GM12878 (cell line): Measurements from ENCODE around the gene CDHR5. TPM values are rescaled to one million over a fixed set of nuclear protein-coding genes. Genes with fewer than 3 reads are reported as not detected.

Experiments used
- ATAC-seq: fragments of 200-7000 bp; cut with Tn5 transposase; 3 replicates; pipeline ENCODE4 v1.9.1; 2020; ENCODE audit warnings: mild to moderate bottlenecking, moderate library complexity
- BruUV-seq: library from RNA; stranded (reverse); fragments of 400-500 nt; replicated peaks from 2 replicates; lab custom pipeline; 2021; lab: Mats Ljungman, UMichigan
- CTCF ChIA-PET: fragments of 300-600 bp; sonication (Branson Sonifier 250); formaldehyde crosslinking; extraction: SDS; loops from one replicate; lab custom pipeline; 2021; ENCODE audit warnings: inconsistent platforms; lab: Yijun Ruan, JAX
- POLR2A ChIA-PET: fragments of 350-600 bp; formaldehyde crosslinking; extraction: SDS; loops from one replicate; lab custom pipeline; 2021; ENCODE audit warnings: inconsistent platforms; lab: Charles Lee
- RAD21 ChIA-PET: fragments of 300-600 bp; sonication (Branson Sonifier 250); formaldehyde crosslinking; loops from one replicate; lab custom pipeline; 2023; ENCODE audit warnings: antibody characterized with exemption; ENCODE audit not compliant: unreplicated experiment; lab: Charles Lee
- SMC1A ChIA-PET: fragments of 300-600 bp; sonication (Branson Sonifier 250); formaldehyde crosslinking; loops from one replicate; lab custom pipeline; 2023; ENCODE audit not compliant: unreplicated experiment, uncharacterized antibody; lab: Charles Lee
- DNase-seq: peaks from one replicate; pipeline ENCODE4 v3.0.0-alpha.2; 2011; ENCODE audit warnings: low read depth, low spot score
- FAIRE-seq: peaks from 3 replicates; lab custom pipeline; 2011; peaks lifted over from hg19 to GRCh38; lab: Jason Lieb, UNC
- H2AFZ ChIP-seq: 2 replicates; pipeline ENCODE4 v1.6.0; 2011; ENCODE audit warnings: low read depth, low read length, control low read depth; ENCODE audit not compliant: control insufficient read depth
- H3K27ac ChIP-seq: 2 replicates; pipeline ENCODE4 v1.5.1; 2011; ENCODE audit warnings: control low read depth; ENCODE audit not compliant: control insufficient read depth, insufficient read depth
- H3K27me3 ChIP-seq, 2 experiments: replicated peaks in 1 of 2; 2 replicates each; pipeline versions ENCODE4 v1.6.0 to v1.6.1; 2011; ENCODE audit warnings: low read length in 1 of 2; ENCODE audit not compliant: control insufficient read depth in 2 of 2, insufficient read depth in 2 of 2
- H3K36me3 ChIP-seq, 2 experiments: 2 replicates each; pipeline ENCODE4 v1.5.1; 2011; ENCODE audit warnings: low read length in 1 of 2; ENCODE audit not compliant: control insufficient read depth in 2 of 2, insufficient read depth in 2 of 2
- H3K4me1 ChIP-seq: 2 replicates; pipeline ENCODE4 v1.6.1; 2011; ENCODE audit warnings: mild to moderate bottlenecking, low read length, moderate library complexity, mixed read lengths; ENCODE audit not compliant: control insufficient read depth, insufficient read depth
- H3K4me2 ChIP-seq: 2 replicates; pipeline ENCODE4 v1.6.0; 2011; ENCODE audit warnings: control low read depth; ENCODE audit not compliant: control insufficient read depth, insufficient read depth
- H3K4me3 ChIP-seq: fragments of 200-600 bp; sonication (generic); 2 replicates; pipeline ENCODE4 v1.5.1; 2016
- H3K79me2 ChIP-seq: 2 replicates; pipeline ENCODE4 v1.6.0; 2011; ENCODE audit warnings: low read length; ENCODE audit not compliant: control insufficient read depth, insufficient read depth
- H3K9ac ChIP-seq: 2 replicates; pipeline ENCODE4 v1.8.0; 2011; ENCODE audit warnings: low read length, control low read depth, mixed read lengths; ENCODE audit not compliant: control insufficient read depth, insufficient read depth
- H3K9me3 ChIP-seq: replicated peaks from 3 replicates; pipeline ENCODE4 v1.5.1; 2011; ENCODE audit warnings: mild to moderate bottlenecking, low read length; ENCODE audit not compliant: control insufficient read depth, insufficient read depth
- H4K20me1 ChIP-seq: 2 replicates; pipeline ENCODE4 v1.6.0; 2011; ENCODE audit not compliant: control insufficient read depth, insufficient read depth
- BACH1 ChIP-seq: fragments of 450-650 bp; IDR thresholded peaks from 2 replicates; pipeline ENCODE4 v1.6.1; 2017; ENCODE audit warnings: mild to moderate bottlenecking, borderline replicate concordance
- EP300 ChIP-seq, 2 experiments: fragments of 150-350 bp in 1 of 2; IDR thresholded peaks; 2 replicates each; pipeline ENCODE4 v1.6.1; 2011 to 2012; ENCODE audit warnings: low read depth in 2 of 2, low read length in 2 of 2, borderline replicate concordance in 1 of 2, improper control_type of control experiment in 1 of 2, inconsistent platforms in 1 of 2; ENCODE audit not compliant: control insufficient read depth in 1 of 2
- HDAC6 ChIP-seq: fragments of 200-600 bp; sonication (generic); IDR thresholded peaks from one replicate; pipeline ENCODE4 v1.8.0; 2017; ENCODE audit warnings: antibody characterized with exemption; ENCODE audit not compliant: unreplicated experiment
- LARP7 ChIP-seq: fragments of 450-650 bp; IDR thresholded peaks from 2 replicates; pipeline ENCODE4 v1.6.1; 2017; ENCODE audit warnings: mild to moderate bottlenecking
- MTA2 ChIP-seq: fragments of 450-650 bp; IDR thresholded peaks from 2 replicates; pipeline ENCODE4 v1.6.1; 2016; ENCODE audit warnings: low read depth, mild to moderate bottlenecking, moderate library complexity
- NFYA ChIP-seq: IDR thresholded peaks from 2 replicates; pipeline ENCODE4 v1.6.1; 2011; ENCODE audit warnings: low read depth, mild to moderate bottlenecking, low read length, improper control_type of control experiment, borderline replicate concordance
- RUNX3 ChIP-seq: IDR thresholded peaks from 2 replicates; pipeline ENCODE4 v1.6.1; 2012; ENCODE audit warnings: low read length, inconsistent platforms
- SMARCA5 ChIP-seq: fragments of 450-650 bp; IDR thresholded peaks from 2 replicates; pipeline ENCODE4 v1.6.1; 2017; ENCODE audit warnings: mild to moderate bottlenecking
- SUPT20H ChIP-seq: IDR thresholded peaks from 2 replicates; pipeline ENCODE4 v1.6.1; 2011; ENCODE audit warnings: low read depth, mild to moderate bottlenecking, low read length, moderate library complexity, borderline replicate concordance; ENCODE audit not compliant: control insufficient read depth
- TAF1 ChIP-seq: IDR thresholded peaks from 2 replicates; pipeline ENCODE4 v1.6.1; 2011; ENCODE audit warnings: mild to moderate bottlenecking, low read depth, low read length, borderline replicate concordance
- WGBS: methylation state at CpG from one replicate; pipeline ENCODE4 v1.1.6; 2016; ENCODE audit warnings: low lambda C conversion rate; ENCODE audit not compliant: insufficient replicate concordance, insufficient coverage; ENCODE audit errors: missing lambda C conversion rate; 5-methylcytosine and 5-hydroxymethylcytosine counted together
- in situ Hi-C: fragments of 300-500 bp; cut with MboI; formaldehyde crosslinking; loops from 9 replicates; pipeline ENCODE4 v1.14.3; 2018; ENCODE audit warnings: mixed read lengths
- intact Hi-C: fragments of 100-400 bp; cut with micrococcal nuclease; formaldehyde crosslinking; loops from one replicate; pipeline ENCODE4 v1.14.2; 2022; ENCODE audit not compliant: unreplicated experiment
- polyA plus RNA-seq, 11 experiments: library from polyadenylated mRNA; depleted of rRNA in 4 of 11; unstranded in 6 of 11; stranded (reverse) in 5 of 11; fragments of >200 nt; fragmentation: Nextera tagmentation in 4 of 11; fragmentation: Illumina TruSeq in 1 of 11; extraction: Ambion mirVana in 4 of 11; extraction: Trizol in 1 of 11; gene quantifications; 1 replicate in 1 of 11; 2 replicates in 10 of 11; pipeline versions ENCODE4 v1.2.1 to v1.2.3, GENCODE V29; 2011 to 2016; ENCODE audit warnings: inconsistent platforms in 2 of 11, missing spikeins in 2 of 11, low read depth in 1 of 11
- total RNA-seq, 4 experiments: library from RNA; depleted of rRNA in 3 of 4; stranded (reverse); fragments of >200 nt in 3 of 4; fragmentation: Illumina TruSeq in 1 of 4; extraction: Trizol in 1 of 4; gene quantifications; 2 replicates each; pipeline versions ENCODE4 v1.2.1 to v1.2.3, GENCODE V29; 2013 to 2021
- TF ChIP-seq, protein P1 (sequence below): IDR thresholded peaks from 2 replicates; pipeline ENCODE4 v1.6.1; 2012; ENCODE audit warnings: improper control_type of control experiment, low read depth, low read length; ENCODE audit not compliant: insufficient replicate concordance
- TF ChIP-seq, protein P2 (sequence below): fragments of 450-650 bp; IDR thresholded peaks from 2 replicates; pipeline ENCODE4 v1.6.1; 2016; ENCODE audit warnings: mild to moderate bottlenecking
- TF ChIP-seq, protein P3 (sequence below): IDR thresholded peaks from 2 replicates; pipeline ENCODE4 v1.6.1; 2012; ENCODE audit warnings: low read depth, low read length, improper control_type of control experiment
- TF ChIP-seq, protein P4 (sequence below): IDR thresholded peaks from 2 replicates; pipeline ENCODE4 v1.6.1; 2012; ENCODE audit warnings: low read length, inconsistent platforms

CDHR5 gene
- total and polyA plus RNA-seq, 10 of the 15 experiments (the other 5 are each of a cell fraction or from before 2014, with no cell fraction given), result 0.06 TPM; not detected in 9

DNA sequence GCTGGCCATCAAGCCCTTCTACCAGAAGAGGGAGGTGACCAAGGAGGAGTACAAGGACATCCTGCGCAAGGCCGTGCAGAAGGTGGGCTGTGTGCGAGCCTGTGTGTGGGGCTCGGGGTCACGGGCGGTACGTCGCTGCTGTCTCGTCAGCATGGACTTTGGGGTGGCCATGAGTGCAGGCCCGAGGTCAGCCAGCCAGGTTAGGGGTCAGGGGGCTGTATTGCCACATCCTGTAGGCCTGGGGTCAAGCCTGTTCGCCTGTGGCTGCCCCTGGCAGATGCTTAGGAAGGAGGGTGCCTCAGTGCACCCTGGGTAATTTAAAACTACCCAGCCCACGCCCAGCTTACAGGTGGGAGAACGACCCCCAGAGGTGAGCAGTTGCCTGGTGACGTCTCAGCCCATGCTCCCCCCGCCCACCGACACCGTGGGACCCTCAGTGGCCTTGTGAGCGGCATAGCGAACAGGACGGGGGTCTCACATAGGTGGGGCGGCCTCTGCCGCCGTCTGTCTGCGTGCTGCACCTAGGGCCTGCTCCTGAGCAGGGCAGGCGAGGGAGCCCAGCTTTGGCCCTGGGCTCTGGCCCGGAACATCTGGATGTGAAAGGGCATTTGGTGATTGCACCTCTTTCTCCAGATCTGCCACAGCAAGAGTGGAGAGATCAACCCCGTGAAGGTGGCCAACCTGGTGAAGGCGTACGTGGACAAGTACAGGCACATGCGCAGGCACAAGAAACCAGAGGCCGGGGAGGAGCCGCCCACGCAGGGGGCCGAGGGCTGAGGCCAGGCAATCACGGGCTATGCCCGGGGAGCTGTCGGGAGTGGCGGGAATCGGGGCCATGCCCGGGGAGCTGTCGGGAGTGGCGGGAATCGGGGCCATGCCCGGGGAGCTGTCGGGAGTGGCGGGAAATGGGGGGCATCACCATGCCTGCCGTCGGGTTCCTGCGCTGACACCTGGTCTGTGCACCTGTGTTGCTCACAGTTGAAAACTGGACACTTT is 13.5 kb downstream of the CDHR5 start:
- FAIRE-seq (no peak), DNase-seq (no peak), ATAC-seq (no peak)
- BruUV-seq, result no TSS peak
- Histone ChIP-seq H3K27ac (no peak overlapping the region), H3K9me3 (no peaks in the 10 kb centered on the region), H3K4me1 (peaks cover 10% of the 10 kb centered on the region), H2AFZ (no peak overlapping the region), H3K79me2 (peaks cover 26% of the 10 kb centered on the region), H3K27me3 (no peaks in the 10 kb centered on the region), H3K4me3 (no peak overlapping the region), H3K4me2 (no peak overlapping the region), H4K20me1 (peaks cover 11% of the 10 kb centered on the region), H3K36me3 (peaks cover 16 to 59% of the 10 kb centered on the region in 2 experiments; a peak in 3 of 4 replicates), H3K9ac (no peak overlapping the region)
- RAD21 ChIA-PET, result no interaction called here
- in situ Hi-C loops (no loop called here), intact Hi-C loops (no loop called here)
- POLR2A ChIA-PET, result interaction anchor here (0.5 kb wide), 1 partner anchor 107 kb away, joined by 4 read pairs; no protein-coding TSS in a partner anchor
- CTCF ChIA-PET, result interaction anchor here (1.1 kb wide), 1 partner anchor 57 kb away, joined by 3 read pairs; no protein-coding TSS in a partner anchor
- SMC1A ChIA-PET, result no interaction called here
- 96% methylated on average over 46 of the region's 49 CpGs for WGBS
- TF ChIP-seq NFYA (no peak), BACH1 (no peak), TAF1 (no peak), MTA2 (no peak), EP300 (IDR thresholded peaks at IDR 0.05; ENCODE audit: borderline replicate concordance in 1 of 2, control insufficient read depth in 1 of 2, low read depth in 2 of 2, low read length in 2 of 2) (no peak), LARP7 (no peak), RUNX3 (no peak), SMARCA5 (no peak), HDAC6 (no peak), SUPT20H (no peak)
- TF ChIP-seq, protein P1, sequence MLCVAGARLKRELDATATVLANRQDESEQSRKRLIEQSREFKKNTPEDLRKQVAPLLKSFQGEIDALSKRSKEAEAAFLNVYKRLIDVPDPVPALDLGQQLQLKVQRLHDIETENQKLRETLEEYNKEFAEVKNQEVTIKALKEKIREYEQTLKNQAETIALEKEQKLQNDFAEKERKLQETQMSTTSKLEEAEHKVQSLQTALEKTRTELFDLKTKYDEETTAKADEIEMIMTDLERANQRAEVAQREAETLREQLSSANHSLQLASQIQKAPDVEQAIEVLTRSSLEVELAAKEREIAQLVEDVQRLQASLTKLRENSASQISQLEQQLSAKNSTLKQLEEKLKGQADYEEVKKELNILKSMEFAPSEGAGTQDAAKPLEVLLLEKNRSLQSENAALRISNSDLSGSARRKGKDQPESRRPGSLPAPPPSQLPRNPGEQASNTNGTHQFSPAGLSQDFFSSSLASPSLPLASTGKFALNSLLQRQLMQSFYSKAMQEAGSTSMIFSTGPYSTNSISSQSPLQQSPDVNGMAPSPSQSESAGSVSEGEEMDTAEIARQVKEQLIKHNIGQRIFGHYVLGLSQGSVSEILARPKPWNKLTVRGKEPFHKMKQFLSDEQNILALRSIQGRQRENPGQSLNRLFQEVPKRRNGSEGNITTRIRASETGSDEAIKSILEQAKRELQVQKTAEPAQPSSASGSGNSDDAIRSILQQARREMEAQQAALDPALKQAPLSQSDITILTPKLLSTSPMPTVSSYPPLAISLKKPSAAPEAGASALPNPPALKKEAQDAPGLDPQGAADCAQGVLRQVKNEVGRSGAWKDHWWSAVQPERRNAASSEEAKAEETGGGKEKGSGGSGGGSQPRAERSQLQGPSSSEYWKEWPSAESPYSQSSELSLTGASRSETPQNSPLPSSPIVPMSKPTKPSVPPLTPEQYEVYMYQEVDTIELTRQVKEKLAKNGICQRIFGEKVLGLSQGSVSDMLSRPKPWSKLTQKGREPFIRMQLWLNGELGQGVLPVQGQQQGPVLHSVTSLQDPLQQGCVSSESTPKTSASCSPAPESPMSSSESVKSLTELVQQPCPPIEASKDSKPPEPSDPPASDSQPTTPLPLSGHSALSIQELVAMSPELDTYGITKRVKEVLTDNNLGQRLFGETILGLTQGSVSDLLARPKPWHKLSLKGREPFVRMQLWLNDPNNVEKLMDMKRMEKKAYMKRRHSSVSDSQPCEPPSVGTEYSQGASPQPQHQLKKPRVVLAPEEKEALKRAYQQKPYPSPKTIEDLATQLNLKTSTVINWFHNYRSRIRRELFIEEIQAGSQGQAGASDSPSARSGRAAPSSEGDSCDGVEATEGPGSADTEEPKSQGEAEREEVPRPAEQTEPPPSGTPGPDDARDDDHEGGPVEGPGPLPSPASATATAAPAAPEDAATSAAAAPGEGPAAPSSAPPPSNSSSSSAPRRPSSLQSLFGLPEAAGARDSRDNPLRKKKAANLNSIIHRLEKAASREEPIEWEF, result no peak
- TF ChIP-seq, protein P2, sequence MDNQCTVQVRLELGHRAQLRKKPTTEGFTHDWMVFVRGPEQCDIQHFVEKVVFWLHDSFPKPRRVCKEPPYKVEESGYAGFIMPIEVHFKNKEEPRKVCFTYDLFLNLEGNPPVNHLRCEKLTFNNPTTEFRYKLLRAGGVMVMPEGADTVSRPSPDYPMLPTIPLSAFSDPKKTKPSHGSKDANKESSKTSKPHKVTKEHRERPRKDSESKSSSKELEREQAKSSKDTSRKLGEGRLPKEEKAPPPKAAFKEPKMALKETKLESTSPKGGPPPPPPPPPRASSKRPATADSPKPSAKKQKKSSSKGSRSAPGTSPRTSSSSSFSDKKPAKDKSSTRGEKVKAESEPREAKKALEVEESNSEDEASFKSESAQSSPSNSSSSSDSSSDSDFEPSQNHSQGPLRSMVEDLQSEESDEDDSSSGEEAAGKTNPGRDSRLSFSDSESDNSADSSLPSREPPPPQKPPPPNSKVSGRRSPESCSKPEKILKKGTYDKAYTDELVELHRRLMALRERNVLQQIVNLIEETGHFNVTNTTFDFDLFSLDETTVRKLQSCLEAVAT, result no peak
- TF ChIP-seq, protein P3, sequence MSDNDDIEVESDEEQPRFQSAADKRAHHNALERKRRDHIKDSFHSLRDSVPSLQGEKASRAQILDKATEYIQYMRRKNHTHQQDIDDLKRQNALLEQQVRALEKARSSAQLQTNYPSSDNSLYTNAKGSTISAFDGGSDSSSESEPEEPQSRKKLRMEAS, result no peak
- TF ChIP-seq, protein P4, sequence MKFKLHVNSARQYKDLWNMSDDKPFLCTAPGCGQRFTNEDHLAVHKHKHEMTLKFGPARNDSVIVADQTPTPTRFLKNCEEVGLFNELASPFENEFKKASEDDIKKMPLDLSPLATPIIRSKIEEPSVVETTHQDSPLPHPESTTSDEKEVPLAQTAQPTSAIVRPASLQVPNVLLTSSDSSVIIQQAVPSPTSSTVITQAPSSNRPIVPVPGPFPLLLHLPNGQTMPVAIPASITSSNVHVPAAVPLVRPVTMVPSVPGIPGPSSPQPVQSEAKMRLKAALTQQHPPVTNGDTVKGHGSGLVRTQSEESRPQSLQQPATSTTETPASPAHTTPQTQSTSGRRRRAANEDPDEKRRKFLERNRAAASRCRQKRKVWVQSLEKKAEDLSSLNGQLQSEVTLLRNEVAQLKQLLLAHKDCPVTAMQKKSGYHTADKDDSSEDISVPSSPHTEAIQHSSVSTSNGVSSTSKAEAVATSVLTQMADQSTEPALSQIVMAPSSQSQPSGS, result peak; percentile 47
